GM12878 (cell line): ENCODE results near the gene DOCK1.

Experiments
- CBX5 ChIP-seq: sonication (generic); IDR thresholded peaks from 2 replicates; pipeline ENCODE4 v1.6.1; 2016; ENCODE audit warnings: low read depth, moderate library complexity, mild to moderate bottlenecking, inconsistent platforms
- CREB1 ChIP-seq: IDR thresholded peaks from 2 replicates; pipeline ENCODE4 v1.6.1; 2012; ENCODE audit warnings: low read depth, mild to moderate bottlenecking, inconsistent platforms
- CTCF ChIP-seq, 3 experiments: IDR thresholded peaks in 2 of 3; conservative IDR thresholded peaks in 1 of 3; 2 replicates each; pipeline ENCODE4 v1.5.1; 2011; ENCODE audit warnings: low read depth in 3 of 3, low read length in 3 of 3, mild to moderate bottlenecking in 3 of 3, control low read depth in 2 of 3, moderate library complexity in 2 of 3, inconsistent platforms in 1 of 3, mixed read lengths in 1 of 3; ENCODE audit not compliant: control insufficient read depth in 2 of 3, insufficient read depth in 1 of 3; ENCODE audit errors: extremely low read depth in 1 of 3
- E2F4 ChIP-seq: IDR thresholded peaks from 2 replicates; pipeline ENCODE4 v1.6.1; 2012; ENCODE audit warnings: low read depth, low read length, improper control_type of control experiment
- MTA2 ChIP-seq: fragments of 450-650 bp; IDR thresholded peaks from 2 replicates; pipeline ENCODE4 v1.6.1; 2016; ENCODE audit warnings: low read depth, mild to moderate bottlenecking, moderate library complexity
- MYC ChIP-seq: IDR thresholded peaks from 2 replicates; pipeline ENCODE4 v1.6.1; 2011; ENCODE audit warnings: mild to moderate bottlenecking, low read length, moderate library complexity, inconsistent platforms; ENCODE audit not compliant: insufficient read depth, insufficient replicate concordance, insufficient read length, severe bottlenecking
- NFIC ChIP-seq: IDR thresholded peaks from 2 replicates; pipeline ENCODE4 v1.6.1; 2012; ENCODE audit warnings: low read depth, mild to moderate bottlenecking, inconsistent platforms, low read length, moderate library complexity
- POLR2A ChIP-seq: IDR thresholded peaks from 2 replicates; pipeline ENCODE4 v1.6.1; 2011; ENCODE audit warnings: low read depth, mild to moderate bottlenecking, low read length
- POLR2AphosphoS5 ChIP-seq: IDR thresholded peaks from 2 replicates; pipeline ENCODE4 v1.6.1; 2011; ENCODE audit warnings: mild to moderate bottlenecking, low read length, inconsistent platforms
- RELA ChIP-seq: fragments of 450-650 bp; IDR thresholded peaks from 2 replicates; pipeline ENCODE4 v1.8.0; 2014; ENCODE audit warnings: borderline replicate concordance; ENCODE audit not compliant: partially characterized antibody
- RFX5 ChIP-seq: IDR thresholded peaks from 2 replicates; pipeline ENCODE4 v1.6.1; 2011; ENCODE audit warnings: low read depth, low read length, improper control_type of control experiment
- TBL1XR1 ChIP-seq: IDR thresholded peaks from 2 replicates; pipeline ENCODE4 v1.6.1; 2012; ENCODE audit warnings: low read depth, low read length, improper control_type of control experiment

- TF ChIP-seq NFIC (no peak), POLR2AphosphoS5 (no peak), POLR2A (no peak), CTCF (IDR thresholded peaks at IDR 0.05 in 2 of 3, conservative IDR thresholded peaks at IDR 0.05 in 1 of 3; ENCODE audit: control insufficient read depth in 2 of 3, extremely low read depth in 1 of 3, insufficient read depth in 1 of 3, low read depth in 3 of 3, low read length in 3 of 3) (no peak), CBX5 (no peak), RFX5 (no peak), RELA (no peak), MYC (no peak), MTA2 (no peak), TBL1XR1 (no peak), E2F4 (no peak), CREB1 (no peak)
Observed at GRCh38 chr10:127137391-127137790, 232.2 kb downstream of the DOCK1 start.
